ENCODE measurements around the gene SLC24A3.

SLC24A3 gene

DNA sequence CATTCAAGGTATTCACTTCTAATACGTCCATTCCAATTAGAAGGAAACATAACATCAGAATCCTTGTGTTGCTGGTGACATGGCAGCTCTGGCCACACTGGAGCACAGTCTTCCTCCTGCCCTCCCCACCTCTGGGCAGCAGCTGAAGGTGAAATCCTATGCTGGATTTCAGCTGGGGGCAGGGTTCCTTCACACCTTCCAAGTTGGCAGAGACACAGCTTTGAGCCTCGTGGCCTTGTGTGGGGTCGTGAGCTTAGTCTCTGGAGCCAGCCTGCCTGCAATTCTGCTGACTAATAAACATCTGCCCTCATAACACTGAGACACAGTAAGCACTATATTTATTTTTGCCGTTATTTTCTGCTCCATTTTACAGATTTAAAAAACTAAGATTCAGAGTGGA lies 326.7 kb downstream of the SLC24A3 start:
- Histone ChIP-seq H3K27me3 (replicated peaks; ENCODE audit: control insufficient read depth, insufficient read depth, low read length, poor library complexity, severe bottlenecking) (no peaks in the 10 kb centered on the region), H3K36me3 (ENCODE audit: control insufficient read depth, insufficient read depth, low read length) (no peaks in the 10 kb centered on the region), H3K4me1 (ENCODE audit: control insufficient read depth, insufficient read depth, low read length, poor library complexity, severe bottlenecking) (no peaks in the 10 kb centered on the region), H3K27ac (ENCODE audit: insufficient read depth, low read length, poor library complexity, severe bottlenecking) (no peak overlapping the region), H3K4me3 (ENCODE audit: insufficient read depth, low read depth, low read length, poor library complexity, severe bottlenecking) (no peak overlapping the region), H3K9me3 (ENCODE audit: control insufficient read depth, low read length) (no peaks in the 10 kb centered on the region)
- no peak for DNase-seq

DNA sequence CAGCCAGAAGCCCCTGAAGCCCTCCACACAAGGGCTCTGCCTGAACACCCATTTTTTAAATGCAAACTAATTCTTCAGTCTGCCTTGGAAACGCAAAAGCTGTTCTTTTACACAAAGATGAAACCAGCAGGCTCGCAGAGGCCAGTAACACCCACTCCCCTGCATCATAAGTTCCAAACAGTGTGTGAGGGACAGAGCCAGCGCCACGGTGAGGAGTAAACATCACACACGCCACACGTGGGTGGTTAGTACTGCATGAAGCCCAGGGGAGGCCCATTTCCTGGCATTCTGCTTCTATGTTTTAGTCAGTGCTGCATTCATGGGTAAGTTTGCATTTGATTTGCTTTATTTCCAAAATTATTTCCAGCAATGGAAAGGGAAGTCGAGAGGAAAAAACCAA lies 327.9 kb downstream of the SLC24A3 start:
- Histone ChIP-seq H3K27me3 (replicated peaks; ENCODE audit: control insufficient read depth, insufficient read depth, low read length, poor library complexity, severe bottlenecking) (no peaks in the 10 kb centered on the region), H3K36me3 (ENCODE audit: control insufficient read depth, insufficient read depth, low read length) (no peaks in the 10 kb centered on the region), H3K9me3 (ENCODE audit: control insufficient read depth, low read length) (no peaks in the 10 kb centered on the region), H3K27ac (ENCODE audit: insufficient read depth, low read length, poor library complexity, severe bottlenecking) (no peak overlapping the region), H3K4me3 (ENCODE audit: insufficient read depth, low read depth, low read length, poor library complexity, severe bottlenecking) (no peak overlapping the region), H3K4me1 (ENCODE audit: control insufficient read depth, insufficient read depth, low read length, poor library complexity, severe bottlenecking) (no peaks in the 10 kb centered on the region)
- DNase-seq: no peak

DNA sequence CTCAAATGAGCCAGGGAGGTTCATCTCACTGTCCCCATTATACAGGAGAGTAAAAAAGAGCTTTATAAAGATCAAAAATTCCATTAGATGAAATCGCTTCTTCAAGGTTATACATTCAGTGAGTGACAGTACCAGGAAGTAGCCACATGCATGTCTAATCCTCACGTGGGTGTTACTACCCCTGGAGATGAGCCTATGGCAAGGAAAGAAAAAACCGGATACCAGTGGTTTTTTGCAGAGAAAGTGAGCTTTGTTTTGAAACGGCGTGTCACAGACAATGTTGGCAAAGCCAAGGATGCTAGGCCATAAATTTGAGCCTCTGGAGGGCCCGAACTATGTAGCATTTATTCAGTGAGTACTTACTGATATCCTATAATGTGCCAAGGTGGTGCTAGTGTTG lies 330.7 kb downstream of the SLC24A3 start:
- H3K4me1 ChIP-seq (ENCODE audit: control insufficient read depth, insufficient read depth, low read length, poor library complexity, severe bottlenecking): no peaks in the 10 kb centered on the region
- no peak overlapping the region for H3K27ac ChIP-seq (ENCODE audit: insufficient read depth, low read length, poor library complexity, severe bottlenecking)
- no peaks in the 10 kb centered on the region for H3K27me3 ChIP-seq (replicated peaks; ENCODE audit: control insufficient read depth, insufficient read depth, low read length, poor library complexity, severe bottlenecking)
- H3K4me3 ChIP-seq (ENCODE audit: insufficient read depth, low read depth, low read length, poor library complexity, severe bottlenecking): no peak overlapping the region
- H3K36me3 ChIP-seq (ENCODE audit: control insufficient read depth, insufficient read depth, low read length): no peaks in the 10 kb centered on the region
- H3K9me3 ChIP-seq (ENCODE audit: control insufficient read depth, low read length): no peaks in the 10 kb centered on the region
- no peak for DNase-seq

DNA sequence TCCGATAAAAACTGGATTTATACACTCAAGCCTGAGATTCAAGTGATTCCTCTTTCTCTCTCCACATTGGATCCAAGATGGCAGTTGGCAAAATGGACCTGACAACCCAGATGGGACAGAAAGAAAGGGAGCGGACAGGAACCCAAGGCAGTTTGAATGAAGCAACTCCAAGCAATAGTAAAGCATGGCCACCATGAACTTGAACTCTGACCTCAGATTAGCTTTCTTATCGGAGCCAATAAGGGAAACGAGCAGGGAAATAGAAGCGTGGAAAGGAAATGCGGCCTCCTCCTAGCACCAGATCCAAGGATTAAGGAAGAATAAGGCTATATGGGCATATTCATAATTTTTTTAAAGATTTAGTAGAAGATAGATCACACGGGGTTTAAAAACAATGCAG lies 332.2 kb downstream of the SLC24A3 start:
- no peak overlapping the region for H3K27ac ChIP-seq (ENCODE audit: insufficient read depth, low read length, poor library complexity, severe bottlenecking)
- H3K27me3 ChIP-seq (replicated peaks; ENCODE audit: control insufficient read depth, insufficient read depth, low read length, poor library complexity, severe bottlenecking): no peaks in the 10 kb centered on the region
- no peaks in the 10 kb centered on the region for H3K36me3 ChIP-seq (ENCODE audit: control insufficient read depth, insufficient read depth, low read length)
- no peak for DNase-seq
- H3K4me3 ChIP-seq (ENCODE audit: insufficient read depth, low read depth, low read length, poor library complexity, severe bottlenecking): no peak overlapping the region
- no peaks in the 10 kb centered on the region for H3K4me1 ChIP-seq (ENCODE audit: control insufficient read depth, insufficient read depth, low read length, poor library complexity, severe bottlenecking)
- no peaks in the 10 kb centered on the region for H3K9me3 ChIP-seq (ENCODE audit: control insufficient read depth, low read length)

DNA sequence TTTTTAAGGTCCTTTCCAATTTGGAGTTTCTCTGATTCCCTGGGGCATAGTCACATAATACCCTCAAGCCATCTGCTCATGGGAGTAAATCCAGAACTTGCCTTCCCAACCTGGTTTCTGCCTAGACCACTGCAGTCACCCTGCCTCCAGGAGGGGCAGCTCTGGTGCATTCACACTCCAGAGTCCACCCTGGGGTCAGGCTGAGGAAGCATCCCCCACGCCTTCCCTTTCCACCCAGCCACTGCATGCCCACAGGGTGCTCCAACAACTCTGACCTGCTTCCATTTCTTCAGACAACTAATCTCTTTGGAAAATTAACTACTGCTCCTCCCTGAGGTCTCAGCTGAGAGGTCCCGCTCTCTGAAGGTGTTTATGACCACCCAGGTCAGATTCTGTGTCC lies 334.2 kb downstream of the SLC24A3 start:
- Histone ChIP-seq H3K27ac (ENCODE audit: insufficient read depth, low read length, poor library complexity, severe bottlenecking) (no peak overlapping the region), H3K4me1 (ENCODE audit: control insufficient read depth, insufficient read depth, low read length, poor library complexity, severe bottlenecking) (no peaks in the 10 kb centered on the region), H3K36me3 (ENCODE audit: control insufficient read depth, insufficient read depth, low read length) (no peaks in the 10 kb centered on the region), H3K9me3 (ENCODE audit: control insufficient read depth, low read length) (no peaks in the 10 kb centered on the region), H3K27me3 (replicated peaks; ENCODE audit: control insufficient read depth, insufficient read depth, low read length, poor library complexity, severe bottlenecking) (no peaks in the 10 kb centered on the region), H3K4me3 (ENCODE audit: insufficient read depth, low read depth, low read length, poor library complexity, severe bottlenecking) (no peak overlapping the region)
- no peak for DNase-seq

DNA sequence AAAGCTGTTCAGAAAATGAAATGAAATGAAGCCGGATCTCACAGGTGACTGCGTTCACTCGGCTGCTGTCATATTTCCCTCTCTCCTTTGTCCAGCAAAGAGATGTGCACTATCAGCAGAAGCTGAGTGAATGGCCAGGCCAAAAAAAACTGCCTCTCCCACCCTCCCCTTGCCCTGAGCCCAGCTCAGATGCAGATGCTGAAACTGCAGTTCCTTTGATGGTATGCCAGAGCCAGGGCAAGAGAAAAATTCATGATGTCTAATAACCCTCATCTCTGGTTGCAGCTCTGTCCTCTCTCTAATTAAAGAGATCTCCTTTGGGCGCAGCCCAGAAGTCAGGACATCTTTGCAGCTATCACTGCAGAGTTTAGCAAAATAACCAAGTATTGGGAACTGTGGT lies 335.1 kb downstream of the SLC24A3 start:
- no peaks in the 10 kb centered on the region for H3K4me1 ChIP-seq (ENCODE audit: control insufficient read depth, insufficient read depth, low read length, poor library complexity, severe bottlenecking)
- H3K27ac ChIP-seq (ENCODE audit: insufficient read depth, low read length, poor library complexity, severe bottlenecking): no peak overlapping the region
- H3K9me3 ChIP-seq (ENCODE audit: control insufficient read depth, low read length): no peaks in the 10 kb centered on the region
- DNase-seq: no peak
- no peaks in the 10 kb centered on the region for H3K36me3 ChIP-seq (ENCODE audit: control insufficient read depth, insufficient read depth, low read length)
- H3K27me3 ChIP-seq (replicated peaks; ENCODE audit: control insufficient read depth, insufficient read depth, low read length, poor library complexity, severe bottlenecking): no peaks in the 10 kb centered on the region
- H3K4me3 ChIP-seq (ENCODE audit: insufficient read depth, low read depth, low read length, poor library complexity, severe bottlenecking): no peak overlapping the region

DNA sequence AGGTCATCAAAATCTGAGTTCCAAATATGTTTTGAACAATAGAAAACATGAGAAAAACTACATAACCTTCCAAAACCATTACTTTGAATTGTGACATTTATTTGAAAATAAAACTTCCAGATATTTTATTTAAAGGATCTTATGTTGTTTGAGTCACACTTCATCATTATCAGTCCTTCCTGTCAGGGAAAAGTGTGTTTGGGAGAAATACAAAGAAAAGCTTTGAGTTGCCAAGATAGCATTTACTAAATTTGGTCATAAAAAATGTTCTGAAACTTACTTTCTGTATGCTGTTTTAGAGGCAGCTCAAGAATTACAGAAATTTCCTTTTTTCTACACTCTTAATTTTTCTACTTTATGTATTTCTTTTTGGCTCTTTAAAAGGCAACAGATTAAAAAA lies 337.5 kb downstream of the SLC24A3 start:
- no peak for DNase-seq
- no peak overlapping the region for H3K27ac ChIP-seq (ENCODE audit: insufficient read depth, low read length, poor library complexity, severe bottlenecking)

DNA sequence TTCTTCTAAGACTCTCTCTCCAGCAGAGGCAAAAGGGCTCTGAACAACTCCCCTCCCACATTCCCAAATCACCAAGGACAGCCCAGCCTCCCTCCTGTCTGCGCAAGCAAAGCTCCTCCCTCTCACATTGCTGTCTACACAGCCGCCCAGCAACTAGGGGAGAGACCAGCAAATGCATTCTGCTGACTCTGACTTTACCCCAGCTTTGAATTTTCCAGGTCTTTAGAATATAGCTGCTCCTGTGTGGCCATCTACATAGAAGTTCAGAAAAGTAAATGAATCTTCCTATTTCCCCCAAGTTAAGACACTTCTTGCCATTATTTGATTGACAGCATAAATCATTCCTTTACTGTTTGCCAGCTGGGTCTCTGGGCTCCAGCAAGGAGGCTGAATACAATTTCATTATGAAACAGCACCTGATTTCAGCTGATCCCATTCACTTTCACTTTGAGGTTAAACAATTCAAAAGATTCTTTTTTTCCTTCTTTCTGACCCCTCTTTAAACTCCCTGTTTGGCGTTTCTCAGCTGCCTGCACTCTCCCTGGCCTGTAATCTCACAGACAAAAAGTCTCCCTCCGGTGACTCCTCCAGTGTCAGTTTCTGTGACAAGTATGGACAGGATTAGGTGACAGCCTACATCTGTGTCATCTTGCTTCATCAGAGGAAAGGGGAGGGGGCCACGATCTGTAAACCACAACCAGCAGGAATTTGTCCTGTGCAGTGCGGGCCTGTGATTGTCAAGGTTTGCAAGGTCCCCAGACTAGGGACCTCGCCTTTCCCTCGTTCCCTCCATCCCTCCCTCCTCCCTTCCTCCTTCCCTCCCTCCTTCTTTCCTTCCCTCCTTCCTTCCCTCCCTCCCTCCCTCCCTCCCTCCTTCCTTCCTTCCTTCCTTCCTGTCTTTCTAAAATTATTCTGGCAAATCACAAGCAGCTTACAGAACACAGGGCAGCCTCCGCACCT lies 340.1 kb downstream of the SLC24A3 start:
- DNase-seq: no peak
- Histone ChIP-seq H3K9me3 (ENCODE audit: control insufficient read depth, low read length) (no peaks in the 10 kb centered on the region), H3K4me3 (ENCODE audit: insufficient read depth, low read depth, low read length, poor library complexity, severe bottlenecking) (no peak overlapping the region), H3K27me3 (replicated peaks; ENCODE audit: control insufficient read depth, insufficient read depth, low read length, poor library complexity, severe bottlenecking) (no peaks in the 10 kb centered on the region), H3K27ac (ENCODE audit: insufficient read depth, low read length, poor library complexity, severe bottlenecking) (no peak overlapping the region), H3K36me3 (ENCODE audit: control insufficient read depth, insufficient read depth, low read length) (no peaks in the 10 kb centered on the region), H3K4me1 (ENCODE audit: control insufficient read depth, insufficient read depth, low read length, poor library complexity, severe bottlenecking) (no peaks in the 10 kb centered on the region)

More for the DNA sequence above, 337.5 kb downstream of the SLC24A3 start:
- Histone ChIP-seq H3K27me3 (replicated peaks; ENCODE audit: control insufficient read depth, insufficient read depth, low read length, poor library complexity, severe bottlenecking) (no peaks in the 10 kb centered on the region), H3K4me3 (ENCODE audit: insufficient read depth, low read depth, low read length, poor library complexity, severe bottlenecking) (no peak overlapping the region), H3K4me1 (ENCODE audit: control insufficient read depth, insufficient read depth, low read length, poor library complexity, severe bottlenecking) (no peaks in the 10 kb centered on the region), H3K9me3 (ENCODE audit: control insufficient read depth, low read length) (no peaks in the 10 kb centered on the region), H3K36me3 (ENCODE audit: control insufficient read depth, insufficient read depth, low read length) (no peaks in the 10 kb centered on the region)

DNA sequence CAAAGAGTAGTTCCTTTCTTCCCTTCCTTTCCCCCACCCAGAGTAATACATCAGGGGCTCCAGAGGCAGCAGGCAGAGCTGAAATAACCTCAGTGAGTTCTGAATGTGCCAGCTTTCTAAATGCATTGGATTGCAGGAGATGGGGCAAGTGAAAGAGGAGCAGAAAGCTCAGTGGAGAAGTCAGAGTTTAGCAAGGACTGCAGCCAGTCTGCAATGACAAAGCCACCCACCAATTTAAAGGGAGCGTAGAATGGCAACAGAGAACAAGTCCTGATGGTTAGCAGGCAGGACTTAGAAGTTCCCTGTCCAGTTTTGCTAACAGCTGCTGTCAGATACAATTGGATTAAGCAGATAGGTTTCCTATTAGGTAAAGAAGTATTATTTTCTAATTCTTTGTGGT lies 342.2 kb downstream of the SLC24A3 start:
- H3K9me3 ChIP-seq (ENCODE audit: control insufficient read depth, low read length): no peaks in the 10 kb centered on the region
- no peak overlapping the region for H3K27ac ChIP-seq (ENCODE audit: insufficient read depth, low read length, poor library complexity, severe bottlenecking)
- H3K4me1 ChIP-seq (ENCODE audit: control insufficient read depth, insufficient read depth, low read length, poor library complexity, severe bottlenecking): no peaks in the 10 kb centered on the region
- no peak overlapping the region for H3K4me3 ChIP-seq (ENCODE audit: insufficient read depth, low read depth, low read length, poor library complexity, severe bottlenecking)
- no peaks in the 10 kb centered on the region for H3K27me3 ChIP-seq (replicated peaks; ENCODE audit: control insufficient read depth, insufficient read depth, low read length, poor library complexity, severe bottlenecking)
- DNase-seq: no peak
- no peaks in the 10 kb centered on the region for H3K36me3 ChIP-seq (ENCODE audit: control insufficient read depth, insufficient read depth, low read length)

DNA sequence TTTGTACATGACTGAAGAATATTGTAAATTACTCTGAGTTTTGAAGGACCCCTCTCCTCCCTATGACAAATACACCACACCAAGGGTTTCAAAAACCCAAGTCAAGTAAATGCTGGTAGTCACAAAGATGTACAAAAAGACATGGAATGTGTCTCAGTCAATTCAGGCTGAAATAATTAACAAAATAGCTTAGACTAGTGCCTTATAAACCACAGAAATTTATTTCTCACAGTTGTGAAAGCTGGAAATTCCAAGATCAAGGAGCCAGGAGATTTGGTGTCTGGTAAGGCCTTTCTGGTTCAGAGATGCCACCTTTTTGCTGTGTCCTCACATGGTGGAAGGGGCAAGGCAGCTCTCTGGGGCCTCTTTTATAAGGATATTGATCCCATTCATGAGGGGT lies 343.3 kb downstream of the SLC24A3 start:
- no peak for DNase-seq
- H3K27ac ChIP-seq (ENCODE audit: insufficient read depth, low read length, poor library complexity, severe bottlenecking): no peak overlapping the region
- H3K36me3 ChIP-seq (ENCODE audit: control insufficient read depth, insufficient read depth, low read length): no peaks in the 10 kb centered on the region
- no peaks in the 10 kb centered on the region for H3K4me1 ChIP-seq (ENCODE audit: control insufficient read depth, insufficient read depth, low read length, poor library complexity, severe bottlenecking)
- no peaks in the 10 kb centered on the region for H3K27me3 ChIP-seq (replicated peaks; ENCODE audit: control insufficient read depth, insufficient read depth, low read length, poor library complexity, severe bottlenecking)
- H3K9me3 ChIP-seq (ENCODE audit: control insufficient read depth, low read length): no peaks in the 10 kb centered on the region
- no peak overlapping the region for H3K4me3 ChIP-seq (ENCODE audit: insufficient read depth, low read depth, low read length, poor library complexity, severe bottlenecking)
